ENCODE data around the gene ABTB2. TPM values are rescaled to one million over a fixed set of nuclear protein-coding genes. Genes with fewer than 3 reads are reported as not detected.
"Not testable (repeated sequence)": the region's sequence is repeated elsewhere in the genome, so short reads cannot be mapped to it uniquely, and the experiment has no call there.

Gene ABTB2
- 8.3 TPM for polyA plus RNA-seq (ENCODE audit: insufficient read length)

- peak; percentile 90 for DNase-seq (ENCODE audit: low read depth)
These were observed at the start of gene ABTB2 for GRCh38 chr11:34357701-34358257. Gene ABTB2, minus strand, starts transcription at chr11:34358010.

GRCh38 chr11:34407121-34407813 lies 49.5 kb upstream of the ABTB2 start:
- DNase-seq (ENCODE audit: low read depth), result no peak

GRCh38 chr11:34406413-34406812 lies 48.6 kb upstream of the ABTB2 start:
- DNase-seq (ENCODE audit: low read depth), result no peak

GRCh38 chr11:34405079-34405858 lies 47.5 kb upstream of the ABTB2 start:
- no peak for DNase-seq (ENCODE audit: low read depth)

- no peak for DNase-seq (ENCODE audit: low read depth)
These were observed 46.5 kb upstream of the ABTB2 start for GRCh38 chr11:34404280-34404679.

GRCh38 chr11:34403431-34403830 lies 45.6 kb upstream of the ABTB2 start:
- no peak for DNase-seq (ENCODE audit: low read depth)

- no peak for DNase-seq (ENCODE audit: low read depth)
These were observed 40.0 kb upstream of the ABTB2 start for GRCh38 chr11:34397811-34398210.

- no peak for DNase-seq (ENCODE audit: low read depth)
These were observed 39.3 kb upstream of the ABTB2 start for GRCh38 chr11:34397120-34397519.

GRCh38 chr11:34395916-34396550 lies 38.2 kb upstream of the ABTB2 start:
- DNase-seq (ENCODE audit: low read depth), result no peak

GRCh38 chr11:34394771-34395300 lies 37.0 kb upstream of the ABTB2 start:
- DNase-seq (ENCODE audit: low read depth), result no peak

GRCh38 chr11:34387653-34388052 lies 29.8 kb upstream of the ABTB2 start:
- DNase-seq (ENCODE audit: low read depth), result no peak

GRCh38 chr11:34386356-34386755 lies 28.5 kb upstream of the ABTB2 start:
- not testable (repeated sequence) for DNase-seq (ENCODE audit: low read depth)

GRCh38 chr11:34382532-34383276 lies 24.9 kb upstream of the ABTB2 start:
- no peak for DNase-seq (ENCODE audit: low read depth)

- DNase-seq (ENCODE audit: low read depth), result no peak
These were observed 24.0 kb upstream of the ABTB2 start for GRCh38 chr11:34381775-34382174.

GRCh38 chr11:34380696-34381095 lies 22.9 kb upstream of the ABTB2 start:
- no peak for DNase-seq (ENCODE audit: low read depth)

- DNase-seq (ENCODE audit: low read depth), result no peak
These were observed 21.7 kb upstream of the ABTB2 start for GRCh38 chr11:34379539-34379938.

- no peak for DNase-seq (ENCODE audit: low read depth)
These were observed 21.3 kb upstream of the ABTB2 start for GRCh38 chr11:34379079-34379478.

- DNase-seq (ENCODE audit: low read depth), result no peak
These were observed 15.9 kb upstream of the ABTB2 start for GRCh38 chr11:34373727-34374126.

GRCh38 chr11:34366522-34366921 lies 8.7 kb upstream of the ABTB2 start:
- no peak for DNase-seq (ENCODE audit: low read depth)

- no peak for DNase-seq (ENCODE audit: low read depth)
These were observed 6.3 kb upstream of the ABTB2 start for GRCh38 chr11:34364102-34364501.

GRCh38 chr11:34363363-34364084 lies 5.7 kb upstream of the ABTB2 start:
- DNase-seq (ENCODE audit: low read depth), result no peak
